HepG2 (cell line): Measurements from ENCODE around the gene SLC16A9. TPM values are rescaled to one million over a fixed set of nuclear protein-coding genes. Genes with fewer than 3 reads are reported as not detected.

Source experiments
- ATAC-seq: fragments of 200-7000 bp; cut with Tn5 transposase; 3 replicates; pipeline ENCODE4 v1.9.1; 2020; ENCODE audit warnings: mild to moderate bottlenecking, moderate library complexity
- BruUV-seq: library from RNA; stranded (reverse); fragments of 400-500 nt; replicated peaks from 2 replicates; lab custom pipeline; 2021; lab: Mats Ljungman, UMichigan
- CTCF ChIA-PET: fragments of 300-600 bp; formaldehyde crosslinking; extraction: SDS; loops from one replicate; lab custom pipeline; 2021; ENCODE audit warnings: low total read pairs, inconsistent platforms, low intra/inter-chr PET ratio; lab: Yijun Ruan, JAX
- POLR2A ChIA-PET: fragments of 350-600 bp; sonication (Branson Sonifier 250); formaldehyde crosslinking; loops from one replicate; lab custom pipeline; 2020; ENCODE audit warnings: antibody characterized with exemption, inconsistent platforms; lab: Yijun Ruan, JAX
- DNase-seq: peaks from one replicate; pipeline ENCODE4 v3.0.0-alpha.2; 2015; ENCODE audit warnings: low spot score
- FAIRE-seq: peaks from 3 replicates; lab custom pipeline; 2011; peaks lifted over from hg19 to GRCh38; lab: Jason Lieb, UNC
- H2AFZ ChIP-seq: one replicate; pipeline ENCODE4 v1.6.1; 2011; ENCODE audit warnings: low read length, inconsistent platforms
- H3K27ac ChIP-seq: fragments of 300-600 bp; 3 replicates; pipeline ENCODE4 v1.8.0; 2011; ENCODE audit warnings: mixed run types, mild to moderate bottlenecking, mixed read lengths, low read length, inconsistent platforms; ENCODE audit not compliant: insufficient read depth; ENCODE audit errors: extremely low read length
- H3K27me3 ChIP-seq, 2 experiments: fragments of 200-600 bp in 1 of 2; 2 replicates in 1 of 2; 3 replicates in 1 of 2; pipeline versions ENCODE4 v1.6.0 to v1.8.0; 2011; ENCODE audit warnings: low read length in 2 of 2, mild to moderate bottlenecking in 2 of 2, moderate library complexity in 2 of 2, inconsistent platforms in 1 of 2; ENCODE audit not compliant: insufficient read depth in 2 of 2, control insufficient read depth in 1 of 2
- H3K36me3 ChIP-seq, 2 experiments: fragments of 200-600 bp in 1 of 2; replicated peaks in 1 of 2; 2 replicates in 1 of 2; 3 replicates in 1 of 2; pipeline versions ENCODE4 v1.5.1 to v1.8.0; 2011; ENCODE audit warnings: low read length in 2 of 2, inconsistent platforms in 1 of 2; ENCODE audit not compliant: insufficient read depth in 2 of 2, control insufficient read depth in 1 of 2
- H3K4me1 ChIP-seq: 2 replicates; pipeline ENCODE4 v1.5.1; 2012; ENCODE audit warnings: low read length, inconsistent platforms; ENCODE audit not compliant: insufficient read depth
- H3K4me2 ChIP-seq: 2 replicates; pipeline ENCODE4 v1.6.0; 2011; ENCODE audit warnings: low read depth, low read length, inconsistent platforms
- H3K4me3 ChIP-seq, 3 experiments: fragments of 200-600 bp in 1 of 3; sonication (generic), shearing (Covaris generic) in 1 of 3; replicated peaks in 1 of 3; 2 replicates each; pipeline ENCODE4 v1.5.1; 2011 to 2016; ENCODE audit warnings: low read length in 3 of 3, inconsistent platforms in 2 of 3, low read depth in 2 of 3, mild to moderate bottlenecking in 2 of 3, control low read depth in 1 of 3, mixed read lengths in 1 of 3; ENCODE audit not compliant: insufficient read depth in 1 of 3
- H3K79me2 ChIP-seq: one replicate; pipeline ENCODE4 v1.6.1; 2011; ENCODE audit warnings: low read length, inconsistent platforms; ENCODE audit not compliant: insufficient read depth
- H3K9ac ChIP-seq: 2 replicates; pipeline ENCODE4 v1.6.0; 2011; ENCODE audit warnings: mild to moderate bottlenecking, low read depth, low read length, inconsistent platforms; ENCODE audit not compliant: insufficient read depth
- H3K9me3 ChIP-seq: 2 replicates; pipeline ENCODE4 v1.5.1; 2012; ENCODE audit warnings: mild to moderate bottlenecking, low read length
- H4K20me1 ChIP-seq: 2 replicates; pipeline ENCODE4 v1.6.0; 2011; ENCODE audit warnings: inconsistent platforms, mild to moderate bottlenecking, low read length, moderate library complexity; ENCODE audit not compliant: insufficient read depth
- BATF2 ChIP-seq: sonication (generic); formaldehyde crosslinking; IDR thresholded peaks from 2 replicates; pipeline ENCODE4 v1.8.0; 2022; ENCODE audit warnings: mild to moderate bottlenecking, missing genetic modification reagents, moderate library complexity
- CENPBD1 ChIP-seq: sonication (generic); formaldehyde crosslinking; IDR thresholded peaks from 2 replicates; pipeline ENCODE4 v1.8.0; 2022; ENCODE audit warnings: missing genetic modification reagents, low read depth, mild to moderate bottlenecking, borderline replicate concordance
- HBP1 ChIP-seq: IDR thresholded peaks from 2 replicates; pipeline ENCODE4 v1.6.1; 2016; ENCODE audit warnings: low read depth, control low read depth
- HDAC6 ChIP-seq: fragments of 200-600 bp; sonication (generic); IDR thresholded peaks from 2 replicates; pipeline ENCODE4 v1.7.0; 2017; ENCODE audit warnings: mild to moderate bottlenecking, antibody characterized with exemption, low read length, low read depth
- HHEX ChIP-seq: IDR thresholded peaks from 2 replicates; pipeline ENCODE4 v1.6.1; 2016; ENCODE audit warnings: control low read depth
- KDM1A ChIP-seq: IDR thresholded peaks from 2 replicates; pipeline ENCODE4 v1.6.1; 2016; ENCODE audit warnings: missing compliant biosample characterization
- MIER3 ChIP-seq: IDR thresholded peaks from 2 replicates; pipeline ENCODE4 v1.6.1; 2016; ENCODE audit warnings: missing compliant biosample characterization, borderline replicate concordance
- MTF2 ChIP-seq: sonication (generic); formaldehyde crosslinking; IDR thresholded peaks from 2 replicates; pipeline ENCODE4 v1.5.0; 2020; ENCODE audit warnings: missing genetic modification reagents, borderline replicate concordance
- PHF21A ChIP-seq: sonication (generic); formaldehyde crosslinking; IDR thresholded peaks from 2 replicates; pipeline ENCODE4 v1.5.0; 2020; ENCODE audit warnings: mild to moderate bottlenecking, missing genetic modification reagents
- POGZ ChIP-seq: sonication (generic); formaldehyde crosslinking; IDR thresholded peaks from 2 replicates; pipeline ENCODE4 v1.4.0; 2020; ENCODE audit warnings: mild to moderate bottlenecking, missing genetic modification reagents
- RXRB ChIP-seq: IDR thresholded peaks from 2 replicates; pipeline ENCODE4 v1.6.1; 2016; ENCODE audit warnings: borderline replicate concordance, missing genetic modification reagents, missing compliant biosample characterization
- SMC3 ChIP-seq: IDR thresholded peaks from 2 replicates; pipeline ENCODE4 v1.6.1; 2011; ENCODE audit warnings: low read length, improper control_type of control experiment
- TSC22D2 ChIP-seq: sonication (generic); formaldehyde crosslinking; IDR thresholded peaks from 2 replicates; pipeline ENCODE4 v1.5.1; 2020; ENCODE audit warnings: missing genetic modification reagents, mild to moderate bottlenecking, borderline replicate concordance
- ZBED4 ChIP-seq: sonication (generic); formaldehyde crosslinking; IDR thresholded peaks from 2 replicates; pipeline ENCODE4 v1.4.0; 2020; ENCODE audit warnings: missing genetic modification reagents, borderline replicate concordance
- ZFP1 ChIP-seq: IDR thresholded peaks from 2 replicates; pipeline ENCODE4 v1.6.1; 2016
- ZNF501 ChIP-seq: sonication (generic); formaldehyde crosslinking; IDR thresholded peaks from 2 replicates; pipeline ENCODE4 v1.5.1; 2020; ENCODE audit warnings: mild to moderate bottlenecking, moderate library complexity, missing genetic modification reagents
- ZNF510 ChIP-seq: sonication (generic); formaldehyde crosslinking; IDR thresholded peaks from 2 replicates; pipeline ENCODE4 v1.4.0; 2020; ENCODE audit warnings: low read depth, mild to moderate bottlenecking, missing genetic modification reagents
- ZNF543 ChIP-seq: sonication (generic); formaldehyde crosslinking; IDR thresholded peaks from 2 replicates; pipeline ENCODE4 v1.4.0; 2020; ENCODE audit warnings: mild to moderate bottlenecking, missing genetic modification reagents
- ZNF549 ChIP-seq: sonication (generic); formaldehyde crosslinking; IDR thresholded peaks from 2 replicates; pipeline ENCODE4 v1.5.0; 2020; ENCODE audit warnings: missing genetic modification reagents
- WGBS: methylation state at CpG from one replicate; pipeline ENCODE4 v1.1.6; 2017; ENCODE audit warnings: low lambda C conversion rate; 5-methylcytosine and 5-hydroxymethylcytosine counted together
- in situ Hi-C: cut with HindIII; loops from 2 replicates; pipeline ENCODE4 v1.10.0; 2017; ENCODE audit warnings: low pct_unique_long_range_greater_than_20kb; ENCODE audit not compliant: extremely low pct_ligation_motif_present
- intact Hi-C: fragments of 100-400 bp; cut with micrococcal nuclease; formaldehyde crosslinking; loops from one replicate; pipeline ENCODE4 v1.10.0; 2022; ENCODE audit not compliant: unreplicated experiment
- polyA plus RNA-seq, 8 experiments: library from polyadenylated mRNA; depleted of rRNA in 3 of 8; stranded (reverse) in 7 of 8; unstranded in 1 of 8; fragments of >200 nt; fragmentation: Illumina TruSeq in 4 of 8; extraction: Trizol in 4 of 8; gene quantifications; 2 replicates each; pipeline versions ENCODE4 v1.2.1 to v1.2.3, GENCODE V29; 2011 to 2016; ENCODE audit warnings: low read depth in 4 of 8, missing spikeins in 1 of 8, mixed read lengths in 1 of 8; ENCODE audit not compliant: insufficient read depth in 1 of 8
- total RNA-seq, 5 experiments: library from RNA; depleted of rRNA; stranded (reverse); fragments of >200 nt; fragmentation: Illumina TruSeq; extraction: Trizol; gene quantifications; 2 replicates each; pipeline ENCODE4 v1.2.3, GENCODE V29; 2016; ENCODE audit warnings: low read depth in 1 of 5

Gene SLC16A9
- total and polyA plus RNA-seq, 2 of the 13 experiments (the other 11 are each of a cell fraction or from before 2014, with no cell fraction given): 0.01 to 0.09 TPM

- Histone ChIP-seq H2AFZ (no peak overlapping the region), H3K4me3 (no peak overlapping the region), H3K9ac (no peak overlapping the region), H3K27ac (no peak overlapping the region), H3K4me2 (no peak overlapping the region), H3K79me2 (no peaks in the 10 kb centered on the region), H3K4me1 (no peaks in the 10 kb centered on the region), H3K27me3 (no peaks in the 10 kb centered on the region; a peak in 1 of 5 replicates), H4K20me1 (no peaks in the 10 kb centered on the region), H3K9me3 (no peaks in the 10 kb centered on the region), H3K36me3 (no peaks in the 10 kb centered on the region)
- in situ Hi-C loops (loop anchor here (5.0 to 10.0 kb wide), 3 partner anchors 181 to 671 kb away; no protein-coding TSS in a partner anchor), intact Hi-C loops (loop anchor here (1.0 to 10.0 kb wide), 8 partner anchors 179 to 806 kb away; partner anchors contain the start of gene CCDC6)
- DNase-seq (peak; percentile 51), ATAC-seq (peak; percentile 83), FAIRE-seq (peak; percentile 97)
- 20% methylated on average over 8 of the region's 8 CpGs for WGBS
- POLR2A ChIA-PET: no interaction called here
- CTCF ChIA-PET: interaction anchor here (1.3 to 3.5 kb wide), 4 partner anchors 50 to 407 kb away, joined by 4 to 35 read pairs (median 12); no protein-coding TSS in a partner anchor
- no TSS peak for BruUV-seq
- TF ChIP-seq ZNF543 (CRISPR knock-in tag) (no peak), KDM1A (CRISPR knock-in tag) (no peak), HBP1 (CRISPR knock-in tag) (no peak), ZNF501 (CRISPR knock-in tag) (peak; percentile 64; the same call in 1 of the 2 replicates), ZNF549 (CRISPR knock-in tag) (no peak), BATF2 (no peak), HHEX (CRISPR knock-in tag) (no peak), ZNF510 (CRISPR knock-in tag) (no peak), PHF21A (CRISPR knock-in tag) (no peak), HDAC6 (no peak), POGZ (CRISPR knock-in tag) (no peak), RXRB (0 out of 2 replicates have a peak, but pooled peaks have one; percentile 16), MIER3 (CRISPR knock-in tag) (no peak), MTF2 (CRISPR knock-in tag) (no peak), ZBED4 (0 out of 2 replicates have a peak, but pooled peaks have one; percentile 32), CENPBD1 (CRISPR knock-in tag) (no peak), SMC3 (peak; percentile 95), ZFP1 (CRISPR knock-in tag) (no peak), TSC22D2 (CRISPR knock-in tag) (no peak)
Observed at GRCh38 chr10:59625721-59626522, 83.7 kb downstream of the SLC16A9 start.
